Glutamatergic neuron (in vitro differentiated cells): Measurements from ENCODE around the gene SERPINA5. TPM values are rescaled to one million over a fixed set of nuclear protein-coding genes. Genes with fewer than 3 reads are reported as not detected.

Source experiments
- DNase-seq: peaks from one replicate; pipeline ENCODE4 v3.0.0; 2022
- H3K27ac Mint-ChIP-seq: one replicate; pipeline ENCODE4 v1.8.0; 2020; ENCODE audit warnings: mild to moderate bottlenecking, mixed read lengths, inconsistent platforms; ENCODE audit not compliant: unreplicated experiment
- H3K27me3 Mint-ChIP-seq: one replicate; pipeline ENCODE4 v1.8.0; 2020; ENCODE audit warnings: mild to moderate bottlenecking, moderate library complexity, mixed read lengths, inconsistent platforms; ENCODE audit not compliant: unreplicated experiment
- H3K36me3 Mint-ChIP-seq: one replicate; pipeline ENCODE4 v1.8.0; 2020; ENCODE audit warnings: mild to moderate bottlenecking, mixed read lengths, inconsistent platforms; ENCODE audit not compliant: unreplicated experiment
- H3K4me1 Mint-ChIP-seq: one replicate; pipeline ENCODE4 v1.8.0; 2020; ENCODE audit warnings: mild to moderate bottlenecking, low read depth, mixed read lengths, inconsistent platforms; ENCODE audit not compliant: unreplicated experiment
- H3K4me3 Mint-ChIP-seq: one replicate; pipeline ENCODE4 v1.8.0; 2020; ENCODE audit warnings: mild to moderate bottlenecking, mixed read lengths, inconsistent platforms; ENCODE audit not compliant: unreplicated experiment
- H3K9me3 Mint-ChIP-seq: one replicate; pipeline ENCODE4 v1.8.0; 2020; ENCODE audit warnings: mild to moderate bottlenecking, moderate library complexity, mixed read lengths, inconsistent platforms; ENCODE audit not compliant: unreplicated experiment
- CTCF ChIP-seq: fragments of 200-600 bp; sonication (generic); IDR thresholded peaks from one replicate; pipeline ENCODE4 v1.5.0; 2021; ENCODE audit not compliant: partially characterized antibody, unreplicated experiment
- total RNA-seq: library from RNA; stranded (reverse); fragmentation: NEBNext Ultra II Directional; extraction: Animal tissue kit (Norgen Biotek cat#: 25700); gene quantifications from one replicate; pipeline ENCODE4 v1.2.1, GENCODE V29; 2021; ENCODE audit not compliant: unreplicated experiment

The SERPINA5 gene
- total RNA-seq, 1 donor from 2014 or later = not detected

GRCh38 chr14:94594441-94594840 is 13.2 kb downstream of the SERPINA5 start:
- Mint-ChIP-seq H3K27me3 (peaks cover 8% of the 10 kb centered on the region), H3K4me1 (no peaks in the 10 kb centered on the region), H3K36me3 (peaks cover 12% of the 10 kb centered on the region), H3K9me3 (peaks cover 4% of the 10 kb centered on the region), H3K4me3 (no peak overlapping the region), H3K27ac (no peak overlapping the region)
- no peak for TF ChIP-seq CTCF
- DNase-seq = no peak

- Mint-ChIP-seq H3K27ac (no peak overlapping the region), H3K4me3 (no peak overlapping the region), H3K36me3 (peaks cover 8% of the 10 kb centered on the region), H3K9me3 (peaks cover 2% of the 10 kb centered on the region), H3K4me1 (no peaks in the 10 kb centered on the region), H3K27me3 (peaks cover 7% of the 10 kb centered on the region)
- no peak for TF ChIP-seq CTCF
- DNase-seq = no peak
Measured at GRCh38 chr14:94595912-94596311, 14.7 kb downstream of the SERPINA5 start.

GRCh38 chr14:94596361-94596760 is 15.1 kb downstream of the SERPINA5 start:
- TF ChIP-seq CTCF = no peak
- Mint-ChIP-seq H3K9me3 (peaks cover 2% of the 10 kb centered on the region), H3K36me3 (peaks cover 5% of the 10 kb centered on the region), H3K4me1 (no peaks in the 10 kb centered on the region), H3K27ac (no peak overlapping the region), H3K4me3 (no peak overlapping the region), H3K27me3 (peaks cover 9% of the 10 kb centered on the region)
- no peak for DNase-seq

GRCh38 chr14:94597788-94598187 is 16.6 kb downstream of the SERPINA5 start:
- H3K4me3 Mint-ChIP-seq = no peak overlapping the region
- no peaks in the 10 kb centered on the region for H3K36me3 Mint-ChIP-seq

GRCh38 chr14:94598506-94598815 is 17.2 kb downstream of the SERPINA5 start:
- TF ChIP-seq CTCF = no peak
- DNase-seq = no peak
- Mint-ChIP-seq H3K36me3 (no peaks in the 10 kb centered on the region), H3K27ac (no peak overlapping the region), H3K4me3 (no peak overlapping the region), H3K4me1 (no peaks in the 10 kb centered on the region), H3K9me3 (peaks cover 2% of the 10 kb centered on the region), H3K27me3 (peaks cover 9% of the 10 kb centered on the region)

More at GRCh38 chr14:94597788-94598187, 16.6 kb downstream of the SERPINA5 start:
- Mint-ChIP-seq H3K27ac (no peak overlapping the region), H3K27me3 (peaks cover 9% of the 10 kb centered on the region), H3K4me1 (no peaks in the 10 kb centered on the region), H3K9me3 (peaks cover 2% of the 10 kb centered on the region)
- DNase-seq = no peak
- no peak for TF ChIP-seq CTCF
